CD4-positive, CD25-positive, alpha-beta regulatory T cell (primary cell): ENCODE measurements around the gene LRMDA. TPM values are rescaled to one million over a fixed set of nuclear protein-coding genes. Genes with fewer than 3 reads are reported as not detected.
A peak's percentile ranks its signal among the peaks of the same experiment; 100 is the strongest.

Source experiments
- ATAC-seq, 2 donors: fragments of 150-1000 bp; cut with Tn5 transposase; one replicate each; pipeline ENCODE4 v1.10.0; 2021; ENCODE audit warnings: low read depth in 2 of 2, moderate number of reproducible peaks in 2 of 2, moderate library complexity in 1 of 2
- DNase-seq, 3 donors: peaks; one replicate each; pipeline versions ENCODE4 v3.0.0 to v3.0.0-alpha.2; 2012 to 2022; ENCODE audit warnings: mixed read lengths in 1 of 3
- H3K27ac ChIP-seq: one replicate; pipeline ENCODE4 v1.7.0; 2013; ENCODE audit warnings: mild to moderate bottlenecking, low read length; ENCODE audit not compliant: insufficient read depth, poor library complexity, severe bottlenecking
- H3K27me3 ChIP-seq: one replicate; pipeline ENCODE4 v1.7.0; 2013; ENCODE audit warnings: low read length; ENCODE audit not compliant: control insufficient read depth, insufficient read depth
- H3K36me3 ChIP-seq: one replicate; pipeline ENCODE4 v1.7.0; 2013; ENCODE audit warnings: mild to moderate bottlenecking, low read length, moderate library complexity; ENCODE audit not compliant: control insufficient read depth, insufficient read depth
- H3K4me1 ChIP-seq: 2 replicates; pipeline ENCODE4 v1.7.0; 2013; ENCODE audit warnings: mild to moderate bottlenecking, low read length; ENCODE audit not compliant: insufficient read depth, control insufficient read depth, poor library complexity, severe bottlenecking
- H3K4me3 ChIP-seq: one replicate; pipeline ENCODE4 v1.7.0; 2013; ENCODE audit warnings: low read depth, mild to moderate bottlenecking, low read length, moderate library complexity
- H3K9me3 ChIP-seq, 2 experiments: 1 replicate in 1 of 2; 2 replicates in 1 of 2; pipeline ENCODE4 v1.7.0; 2013; ENCODE audit warnings: low read length in 2 of 2, mild to moderate bottlenecking in 1 of 2, moderate library complexity in 1 of 2; ENCODE audit not compliant: control insufficient read depth in 2 of 2
- H3K27ac Mint-ChIP-seq, 3 donors: one replicate each; pipeline ENCODE4 v1.8.0; 2020 to 2022; ENCODE audit warnings: mild to moderate bottlenecking in 3 of 3, mixed read lengths in 3 of 3, moderate library complexity in 2 of 3
- H3K27me3 Mint-ChIP-seq: one replicate; pipeline ENCODE4 v1.8.0; 2022; ENCODE audit warnings: mild to moderate bottlenecking, mixed read lengths
- H3K36me3 Mint-ChIP-seq: one replicate; pipeline ENCODE4 v1.8.0; 2020; ENCODE audit warnings: mixed read lengths
- H3K4me1 Mint-ChIP-seq, 4 donors: one replicate each; pipeline ENCODE4 v1.8.0; 2020 to 2022; ENCODE audit warnings: mixed read lengths in 4 of 4, mild to moderate bottlenecking in 1 of 4
- H3K4me3 Mint-ChIP-seq, 4 donors: one replicate each; pipeline ENCODE4 v1.8.0; 2020 to 2022; ENCODE audit warnings: mild to moderate bottlenecking in 4 of 4, mixed read lengths in 4 of 4, moderate library complexity in 3 of 4
- H3K9me3 Mint-ChIP-seq, 7 donors: one replicate each; pipeline ENCODE4 v1.8.0; 2020 to 2022; ENCODE audit warnings: mixed read lengths in 7 of 7, mild to moderate bottlenecking in 3 of 7, moderate library complexity in 2 of 7
- polyA plus RNA-seq, 4 donors: library from polyadenylated mRNA; unstranded; fragments of 300-500 nt; fragmentation: Illumina TruSeq; gene quantifications; one replicate each; pipeline ENCODE4 v1.2.3, GENCODE V29; 2021
- total RNA-seq: library from RNA; stranded (reverse); gene quantifications from one replicate; pipeline ENCODE4 v1.2.3, GENCODE V29; 2022

Gene LRMDA
- total and polyA plus RNA-seq, 5 donors from 2014 or later, result 0.10 TPM; not detected in 4

- DNase-seq (no peak), ATAC-seq (no peak)
- Histone ChIP-seq H3K27ac (no peak overlapping the region), H3K4me3 (no peak overlapping the region), H3K9me3 (no peaks in the 10 kb centered on the region), H3K4me1 (no peaks in the 10 kb centered on the region), H3K36me3 (no peaks in the 10 kb centered on the region), H3K27me3 (no peaks in the 10 kb centered on the region)
- H3K27me3 Mint-ChIP-seq, result no peaks in the 10 kb centered on the region
- peaks cover 0 to 6% (median 1%) of the 10 kb centered on the region in 7 donors for H3K9me3 Mint-ChIP-seq
- peaks cover 0 to 5% (median 0%) of the 10 kb centered on the region in 4 donors for H3K4me1 Mint-ChIP-seq
- peak overlapping the region in 1 of 4 donors; percentile 24 for H3K4me3 Mint-ChIP-seq
- no peaks in the 10 kb centered on the region for H3K36me3 Mint-ChIP-seq
- H3K27ac Mint-ChIP-seq, result peak overlapping the region in 2 of 3 donors; percentile 3 to 52
These were observed 799.5 kb downstream of the LRMDA start for GRCh38 chr10:76230921-76231285.

DNA sequence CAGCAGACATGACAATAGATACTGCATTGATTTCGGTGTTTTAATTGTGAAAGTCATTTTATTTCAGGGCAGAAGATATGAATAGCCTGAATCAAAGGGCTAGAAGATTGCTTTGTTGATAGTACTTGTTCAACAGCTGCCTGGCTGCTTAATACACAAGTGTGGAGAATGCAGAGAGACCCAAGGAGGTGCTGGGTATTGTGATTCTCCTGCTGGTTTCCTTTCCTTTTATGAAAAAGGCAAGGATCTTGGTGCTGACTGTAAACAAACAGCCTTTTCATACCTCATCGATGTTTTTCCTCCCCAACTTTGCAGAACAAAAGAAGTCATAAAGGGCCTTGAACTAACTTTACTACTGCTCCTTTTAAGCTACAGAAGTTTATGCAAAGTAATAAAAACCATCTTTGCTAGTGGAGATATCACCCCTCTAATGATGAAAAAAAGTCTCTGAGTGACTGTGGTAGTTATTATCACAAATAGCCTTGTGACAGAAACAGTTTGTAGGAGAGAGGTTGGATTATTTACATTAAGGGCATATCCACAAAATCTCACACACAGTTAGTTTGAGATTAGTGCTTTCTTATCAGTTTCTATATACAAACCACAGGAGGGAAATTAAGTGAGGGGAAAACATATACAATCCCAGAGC is 800.0 kb downstream of the LRMDA start:
- ATAC-seq, result no peak
- no peaks in the 10 kb centered on the region for H3K9me3 ChIP-seq
- H3K4me1 ChIP-seq, result no peaks in the 10 kb centered on the region
- H3K4me3 ChIP-seq, result no peak overlapping the region
- H3K36me3 ChIP-seq, result no peaks in the 10 kb centered on the region
- peaks cover 0 to 5% (median 0%) of the 10 kb centered on the region in 4 donors for H3K4me1 Mint-ChIP-seq
- DNase-seq, result no peak
- peaks cover 0 to 6% (median 0%) of the 10 kb centered on the region in 7 donors for H3K9me3 Mint-ChIP-seq
- H3K27ac Mint-ChIP-seq, result peak overlapping the region in 1 of 3 donors; percentile 3
- H3K4me3 Mint-ChIP-seq, result peak overlapping the region in 1 of 4 donors; percentile 24
- no peak overlapping the region for H3K27ac ChIP-seq
- H3K27me3 Mint-ChIP-seq, result no peaks in the 10 kb centered on the region
- H3K36me3 Mint-ChIP-seq, result no peaks in the 10 kb centered on the region
- H3K27me3 ChIP-seq, result no peaks in the 10 kb centered on the region

DNA sequence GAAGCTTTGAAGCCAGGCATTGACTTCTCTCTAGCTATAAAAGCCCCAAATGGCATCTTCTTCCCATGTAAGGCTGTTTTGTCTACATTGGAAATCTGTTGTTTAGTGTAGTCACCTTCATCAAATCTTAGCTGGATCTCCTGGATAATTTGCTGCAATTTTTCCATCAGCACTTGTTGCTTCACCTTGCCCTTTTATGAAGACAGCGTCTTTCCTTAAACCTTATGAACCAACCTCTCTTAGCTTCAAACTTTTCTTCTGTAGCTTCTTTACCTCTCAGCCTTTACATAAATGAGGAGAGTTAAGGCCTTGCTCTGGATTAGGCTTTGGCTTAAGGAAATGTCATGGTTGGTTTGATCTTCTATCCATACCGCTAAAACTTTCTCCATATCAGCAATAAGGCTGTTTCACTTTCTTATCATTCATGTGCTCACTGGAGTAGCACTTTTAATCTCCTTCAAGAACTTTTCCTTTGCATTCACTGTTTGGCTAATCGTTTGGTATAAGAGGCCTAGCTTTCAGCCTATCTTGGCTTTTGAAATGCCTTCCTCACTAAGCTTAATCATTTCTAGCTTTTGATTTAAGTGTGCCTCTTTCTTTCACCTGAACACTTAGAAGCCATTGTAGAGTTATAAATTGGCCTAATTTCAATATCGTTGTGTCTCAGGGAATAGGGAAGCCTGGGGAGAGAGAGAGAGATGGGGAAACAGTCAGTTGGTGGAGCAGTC is 803.2 kb downstream of the LRMDA start:
- DNase-seq (no peak), ATAC-seq (no peak)
- Mint-ChIP-seq H3K4me1 (peaks cover 0 to 5% (median 0%) of the 10 kb centered on the region in 4 donors), H3K27ac (no peak overlapping the region), H3K9me3 (peaks cover 0 to 5% (median 3%) of the 10 kb centered on the region in 7 donors), H3K36me3 (no peaks in the 10 kb centered on the region), H3K4me3 (no peak overlapping the region), H3K27me3 (no peaks in the 10 kb centered on the region)
- Histone ChIP-seq H3K27ac (no peak overlapping the region), H3K4me1 (no peaks in the 10 kb centered on the region), H3K36me3 (no peaks in the 10 kb centered on the region), H3K9me3 (no peaks in the 10 kb centered on the region), H3K4me3 (no peak overlapping the region), H3K27me3 (no peaks in the 10 kb centered on the region)

- no peak overlapping the region for H3K27ac Mint-ChIP-seq
- H3K4me1 Mint-ChIP-seq, result no peaks in the 10 kb centered on the region
- Histone ChIP-seq H3K4me3 (no peak overlapping the region), H3K27me3 (no peaks in the 10 kb centered on the region), H3K27ac (no peak overlapping the region), H3K36me3 (no peaks in the 10 kb centered on the region), H3K9me3 (no peaks in the 10 kb centered on the region), H3K4me1 (no peaks in the 10 kb centered on the region)
- H3K27me3 Mint-ChIP-seq, result no peaks in the 10 kb centered on the region
- H3K36me3 Mint-ChIP-seq, result no peaks in the 10 kb centered on the region
- peaks cover 0 to 7% (median 3%) of the 10 kb centered on the region in 7 donors for H3K9me3 Mint-ChIP-seq
- no peak overlapping the region for H3K4me3 Mint-ChIP-seq
- no peak for ATAC-seq
- DNase-seq, result no peak
These were observed 804.9 kb downstream of the LRMDA start for GRCh38 chr10:76236356-76236755.

DNA sequence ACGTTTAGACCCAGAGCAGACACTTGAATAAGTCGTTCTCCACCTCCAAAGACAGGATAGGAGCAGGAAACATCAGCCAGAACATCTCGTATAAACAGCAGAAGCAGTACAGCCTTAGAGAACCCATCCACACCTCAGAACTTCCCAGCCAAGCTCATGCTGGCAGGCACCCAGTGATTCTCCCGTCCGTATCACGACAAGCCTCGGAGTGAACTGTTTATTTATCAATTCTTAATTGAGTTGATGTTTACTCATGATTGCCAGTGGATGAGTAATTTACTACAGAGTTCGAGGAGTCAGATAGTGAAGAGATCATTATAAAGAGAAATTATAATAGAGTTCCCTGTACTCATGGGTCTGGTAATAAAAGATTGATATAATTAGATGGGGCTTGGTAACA is 811.5 kb downstream of the LRMDA start:
- no peaks in the 10 kb centered on the region for H3K27me3 ChIP-seq
- ATAC-seq (no peak), DNase-seq (no peak)
- Mint-ChIP-seq H3K9me3 (peaks cover 0 to 13% (median 3%) of the 10 kb centered on the region in 7 donors), H3K36me3 (no peaks in the 10 kb centered on the region), H3K27ac (no peak overlapping the region), H3K4me1 (no peaks in the 10 kb centered on the region), H3K4me3 (no peak overlapping the region), H3K27me3 (no peaks in the 10 kb centered on the region)
- no peaks in the 10 kb centered on the region for H3K9me3 ChIP-seq
- no peaks in the 10 kb centered on the region for H3K4me1 ChIP-seq
- no peak overlapping the region for H3K4me3 ChIP-seq
- no peak overlapping the region for H3K27ac ChIP-seq
- no peaks in the 10 kb centered on the region for H3K36me3 ChIP-seq

DNA sequence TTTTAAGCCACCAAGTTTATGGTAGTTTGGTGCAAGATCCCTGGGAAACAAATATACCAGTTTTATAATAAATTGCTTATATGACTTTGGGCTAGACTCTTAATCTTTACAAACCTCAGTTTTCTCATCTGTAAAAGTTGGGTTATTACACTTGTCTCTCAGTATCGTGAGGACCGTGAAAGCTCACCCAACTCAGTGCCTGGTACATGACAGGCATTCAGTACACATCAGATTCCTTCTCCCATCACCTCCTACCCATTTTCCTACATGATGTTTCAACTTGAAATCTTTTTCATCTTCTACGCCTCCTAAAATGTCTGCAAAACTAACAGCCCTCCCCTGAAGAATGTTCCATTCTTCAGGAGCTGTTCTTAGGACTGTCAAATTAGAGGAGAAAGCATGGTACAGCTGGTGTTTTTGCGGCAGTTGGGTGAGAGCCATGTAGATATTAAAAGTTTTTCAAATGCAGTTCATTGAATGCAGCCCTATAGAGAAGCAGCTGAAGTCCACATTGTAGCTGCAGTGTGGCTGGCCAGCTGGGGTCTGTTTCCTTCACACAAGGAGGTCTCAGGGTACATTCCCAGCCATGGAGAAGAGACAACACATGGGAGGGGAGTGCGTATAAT is 812.8 kb downstream of the LRMDA start:
- H3K27me3 Mint-ChIP-seq, result no peaks in the 10 kb centered on the region
- ATAC-seq, result no peak
- Histone ChIP-seq H3K4me3 (no peak overlapping the region), H3K27me3 (no peaks in the 10 kb centered on the region), H3K4me1 (no peaks in the 10 kb centered on the region), H3K36me3 (no peaks in the 10 kb centered on the region), H3K9me3 (no peaks in the 10 kb centered on the region), H3K27ac (no peak overlapping the region)
- no peaks in the 10 kb centered on the region for H3K36me3 Mint-ChIP-seq
- H3K27ac Mint-ChIP-seq, result no peak overlapping the region
- H3K4me1 Mint-ChIP-seq, result no peaks in the 10 kb centered on the region
- peaks cover 0 to 13% (median 3%) of the 10 kb centered on the region in 7 donors for H3K9me3 Mint-ChIP-seq
- no peak for DNase-seq
- no peak overlapping the region for H3K4me3 Mint-ChIP-seq

DNA sequence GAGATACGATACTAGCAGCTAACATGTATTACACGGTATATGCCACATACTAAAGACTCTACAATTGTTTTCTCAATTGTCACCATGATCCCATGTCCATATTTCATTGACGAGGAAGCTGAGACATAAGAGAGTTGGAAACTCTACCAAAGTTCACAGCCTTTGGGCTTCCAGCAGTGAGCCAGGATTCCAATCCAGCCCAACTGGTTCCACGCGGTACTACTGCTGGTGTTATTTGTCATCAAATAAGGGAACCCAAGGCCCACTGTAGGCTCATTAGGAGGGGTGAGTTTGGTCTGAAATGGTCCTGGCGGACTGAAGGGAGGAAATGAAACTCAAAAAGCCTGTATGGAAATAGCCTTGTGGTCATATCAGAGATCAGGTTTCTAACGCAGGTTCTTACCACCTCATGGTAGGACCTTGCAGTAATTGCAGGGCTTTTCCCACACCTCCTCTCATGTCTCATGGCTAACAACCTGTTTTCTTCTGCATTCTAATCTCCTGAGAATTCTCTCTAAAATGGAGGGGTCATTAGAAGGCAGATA is 814.6 kb downstream of the LRMDA start:
- no peaks in the 10 kb centered on the region for H3K4me1 Mint-ChIP-seq
- H3K4me3 ChIP-seq, result no peak overlapping the region
- no peak overlapping the region for H3K4me3 Mint-ChIP-seq
- H3K4me1 ChIP-seq, result no peaks in the 10 kb centered on the region
- H3K27ac Mint-ChIP-seq, result no peak overlapping the region
- no peak for ATAC-seq
- H3K36me3 ChIP-seq, result no peaks in the 10 kb centered on the region
- no peaks in the 10 kb centered on the region for H3K27me3 ChIP-seq
- no peaks in the 10 kb centered on the region for H3K36me3 Mint-ChIP-seq
- no peaks in the 10 kb centered on the region for H3K9me3 ChIP-seq
- peaks cover 0 to 6% (median 2%) of the 10 kb centered on the region in 7 donors for H3K9me3 Mint-ChIP-seq
- no peaks in the 10 kb centered on the region for H3K27me3 Mint-ChIP-seq
- DNase-seq, result no peak
- no peak overlapping the region for H3K27ac ChIP-seq
